Mucosa of rectum (tissue), 2 donors: ENCODE results near the gene PHC2.

Experiments used
- H3K27ac ChIP-seq, 2 donors: one replicate each; pipeline ENCODE4 v1.7.0; 2013; ENCODE audit warnings: inconsistent platforms in 2 of 2, low read depth in 2 of 2, low read length in 2 of 2
- H3K27me3 ChIP-seq, 2 donors: one replicate each; pipeline ENCODE4 v1.7.0; 2013; ENCODE audit warnings: low read length in 2 of 2; ENCODE audit not compliant: control insufficient read depth in 2 of 2, insufficient read depth in 2 of 2
- H3K36me3 ChIP-seq, 2 donors: one replicate each; pipeline ENCODE4 v1.7.0; 2013; ENCODE audit warnings: low read length in 2 of 2; ENCODE audit not compliant: control insufficient read depth in 2 of 2, insufficient read depth in 2 of 2
- H3K4me1 ChIP-seq, 2 donors: one replicate each; pipeline ENCODE4 v1.7.0; 2013; ENCODE audit warnings: low read length in 2 of 2, mild to moderate bottlenecking in 1 of 2; ENCODE audit not compliant: control insufficient read depth in 2 of 2, insufficient read depth in 2 of 2
- H3K4me3 ChIP-seq, 2 donors: one replicate each; pipeline ENCODE4 v1.7.0; 2013; ENCODE audit warnings: low read length in 2 of 2
- H3K9ac ChIP-seq, 2 donors: one replicate each; pipeline ENCODE4 v1.7.0; 2013; ENCODE audit warnings: low read length in 2 of 2, low read depth in 1 of 2, mild to moderate bottlenecking in 1 of 2
- H3K9me3 ChIP-seq, 2 donors: one replicate each; pipeline ENCODE4 v1.7.0; 2013; ENCODE audit warnings: low read length in 2 of 2; ENCODE audit not compliant: control insufficient read depth in 2 of 2
- donor health status: healthy.
- donor health status: Normal muscosa, but diverticular disease.

PHC2 gene, protein sequence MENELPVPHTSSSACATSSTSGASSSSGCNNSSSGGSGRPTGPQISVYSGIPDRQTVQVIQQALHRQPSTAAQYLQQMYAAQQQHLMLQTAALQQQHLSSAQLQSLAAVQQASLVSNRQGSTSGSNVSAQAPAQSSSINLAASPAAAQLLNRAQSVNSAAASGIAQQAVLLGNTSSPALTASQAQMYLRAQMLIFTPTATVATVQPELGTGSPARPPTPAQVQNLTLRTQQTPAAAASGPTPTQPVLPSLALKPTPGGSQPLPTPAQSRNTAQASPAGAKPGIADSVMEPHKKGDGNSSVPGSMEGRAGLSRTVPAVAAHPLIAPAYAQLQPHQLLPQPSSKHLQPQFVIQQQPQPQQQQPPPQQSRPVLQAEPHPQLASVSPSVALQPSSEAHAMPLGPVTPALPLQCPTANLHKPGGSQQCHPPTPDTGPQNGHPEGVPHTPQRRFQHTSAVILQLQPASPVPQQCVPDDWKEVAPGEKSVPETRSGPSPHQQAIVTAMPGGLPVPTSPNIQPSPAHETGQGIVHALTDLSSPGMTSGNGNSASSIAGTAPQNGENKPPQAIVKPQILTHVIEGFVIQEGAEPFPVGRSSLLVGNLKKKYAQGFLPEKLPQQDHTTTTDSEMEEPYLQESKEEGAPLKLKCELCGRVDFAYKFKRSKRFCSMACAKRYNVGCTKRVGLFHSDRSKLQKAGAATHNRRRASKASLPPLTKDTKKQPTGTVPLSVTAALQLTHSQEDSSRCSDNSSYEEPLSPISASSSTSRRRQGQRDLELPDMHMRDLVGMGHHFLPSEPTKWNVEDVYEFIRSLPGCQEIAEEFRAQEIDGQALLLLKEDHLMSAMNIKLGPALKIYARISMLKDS

DNA sequence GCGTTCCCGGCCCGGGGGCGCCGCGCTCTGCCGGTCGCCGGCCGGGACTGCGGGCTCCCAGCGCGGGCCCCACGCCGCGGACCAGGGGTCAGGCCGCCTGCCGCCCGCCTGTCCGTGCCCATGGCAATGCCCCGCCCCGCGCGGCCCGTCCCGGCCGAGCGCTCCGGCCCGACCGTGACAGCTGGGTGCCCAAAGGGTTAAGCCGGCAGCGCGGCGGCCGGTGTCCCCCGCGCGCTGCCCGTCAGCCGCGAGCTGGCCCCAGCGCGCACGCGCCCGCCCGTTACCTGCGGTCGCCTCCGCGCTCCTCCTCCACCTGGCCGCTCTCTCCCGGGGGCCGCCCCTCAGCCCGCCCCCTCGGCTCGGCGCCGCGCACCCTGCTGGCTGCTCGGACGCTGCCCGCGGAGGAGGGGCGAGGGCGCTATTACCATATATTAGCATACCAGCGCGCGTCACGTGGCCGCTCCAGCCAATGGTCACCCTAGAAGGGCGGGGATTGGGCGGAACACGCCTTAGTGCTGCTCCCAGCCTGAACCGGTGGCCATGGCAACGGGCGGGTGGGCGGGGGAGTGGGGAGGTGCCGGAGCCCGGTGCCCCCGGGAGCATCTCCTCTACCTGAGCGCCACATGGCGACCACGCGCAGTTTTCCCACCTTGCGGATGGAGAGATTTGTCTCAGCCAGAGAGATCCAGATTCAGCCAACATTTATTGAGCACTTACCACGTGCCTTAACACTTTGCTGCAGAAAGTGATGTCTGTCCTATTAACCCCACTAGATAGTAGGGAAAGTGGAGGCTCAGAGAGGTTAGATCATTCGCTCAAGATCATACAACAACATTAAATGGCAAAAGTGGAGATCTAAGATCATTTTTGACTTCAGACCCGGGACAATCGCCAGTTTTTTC lies at the start of gene PHC2:
TSS of gene PHC2 (minus strand) at position 404 of the 902 bp plus-strand sequence. CDS start 55,556 bp downstream, outside the sequence.
- Histone ChIP-seq H3K27ac (peak within 1 kb of the TSS in 1 of 2 donors; percentile 3), H3K36me3 (no peaks in the 10 kb centered on the region), H3K9me3 (no peaks in the 10 kb centered on the region)

DNA sequence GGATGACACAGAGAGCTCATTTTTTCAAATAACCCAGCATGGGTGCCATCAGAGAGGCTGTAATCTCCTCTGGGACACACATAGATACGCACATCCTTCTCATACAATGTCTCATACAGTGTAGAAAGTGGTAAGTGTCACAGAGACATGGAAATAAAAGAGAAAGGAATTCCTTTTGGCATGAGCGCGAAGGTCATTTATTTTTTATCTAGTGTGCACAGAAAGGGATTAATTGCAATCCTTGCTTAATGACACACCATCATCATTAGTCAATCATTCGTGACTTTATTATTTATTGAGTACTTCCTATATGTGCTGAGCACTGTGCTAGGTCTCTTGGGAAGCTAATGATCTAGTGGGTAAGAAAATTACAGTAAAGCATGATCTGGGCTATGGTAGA lies 46.6 kb upstream of the PHC2 start:
- Histone ChIP-seq H3K4me3 (no peak overlapping the region), H3K27ac (no peak overlapping the region), H3K9me3 (no peaks in the 10 kb centered on the region), H3K27me3 (no peaks in the 10 kb centered on the region), H3K9ac (no peak overlapping the region), H3K4me1 (peaks cover 0 to 9% of the 10 kb centered on the region in 2 donors), H3K36me3 (peaks cover 5 to 14% of the 10 kb centered on the region in 2 donors)

More for the DNA sequence above, at the start of gene PHC2:
- H3K9ac ChIP-seq = peak within 1 kb of the TSS in 1 of 2 donors; percentile 68
- H3K27me3 ChIP-seq = peaks cover 4 to 6% of the 10 kb centered on the region in 2 donors
- H3K4me1 ChIP-seq = peaks cover 6 to 9% of the 10 kb centered on the region in 2 donors
- H3K4me3 ChIP-seq = peak within 1 kb of the TSS; percentile 51 to 60

DNA sequence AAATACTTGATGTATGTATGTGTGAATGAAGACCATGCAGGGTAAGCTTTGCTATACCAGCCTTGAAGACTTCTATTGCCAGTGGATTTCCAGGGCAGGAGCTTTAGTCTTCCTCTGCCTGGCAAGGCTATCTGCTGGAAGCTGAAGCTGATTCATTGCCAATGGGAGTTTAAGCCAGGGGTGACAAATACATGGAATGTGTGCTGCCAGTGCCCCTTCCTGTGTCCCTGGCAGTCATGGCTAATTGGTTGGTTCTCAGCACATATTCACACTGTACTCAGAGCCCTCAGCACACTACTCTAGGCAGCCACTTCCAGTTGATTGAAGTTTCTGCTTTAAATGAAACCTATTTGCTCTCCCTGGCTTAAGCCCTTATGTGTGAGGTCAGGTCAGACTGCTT lies 43.0 kb upstream of the PHC2 start:
- no peaks in the 10 kb centered on the region for H3K9me3 ChIP-seq
- H3K27me3 ChIP-seq = no peaks in the 10 kb centered on the region
- H3K4me1 ChIP-seq = peaks cover 3 to 13% of the 10 kb centered on the region in 2 donors
- H3K9ac ChIP-seq = no peak overlapping the region
- H3K4me3 ChIP-seq = no peak overlapping the region
- no peak overlapping the region for H3K27ac ChIP-seq
- no peaks in the 10 kb centered on the region for H3K36me3 ChIP-seq

DNA sequence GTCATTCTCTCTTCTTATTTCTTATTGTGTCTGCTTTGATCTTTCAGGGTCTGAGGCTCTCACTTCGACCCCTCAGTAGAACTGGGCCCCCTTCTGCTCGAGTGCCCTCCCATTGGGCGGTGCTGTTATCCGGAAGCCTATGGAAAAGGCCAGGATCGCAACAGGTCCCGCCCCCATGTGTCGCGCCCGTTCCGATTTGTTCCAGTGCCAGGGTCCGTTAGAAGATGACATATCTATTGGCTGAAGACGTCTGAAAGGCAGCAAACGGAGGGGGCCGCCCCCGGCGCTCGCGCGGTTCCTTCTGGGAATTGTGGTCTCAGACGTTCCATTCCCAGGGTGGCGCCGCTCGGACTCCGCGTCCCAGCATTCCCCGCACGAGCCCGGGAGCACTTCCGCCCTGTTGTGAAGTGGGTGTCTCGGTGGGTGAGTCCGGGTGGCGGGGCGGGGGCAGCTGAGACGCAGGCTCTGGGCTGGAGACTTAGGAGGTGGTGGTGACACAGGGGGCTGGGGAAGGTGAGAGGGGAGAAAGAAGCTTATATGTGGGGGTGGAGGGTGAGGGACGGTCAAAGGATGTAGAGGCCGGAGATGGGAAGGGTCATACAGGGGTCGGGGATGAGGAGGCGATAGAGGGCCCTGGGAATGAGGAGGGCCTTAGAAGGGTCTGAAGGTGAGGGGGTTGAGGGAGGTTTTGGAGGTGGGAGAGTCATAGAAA lies 41.5 kb upstream of the PHC2 start, which contains the start of gene ZSCAN20:
TSS of gene ZSCAN20 (plus strand) at position 377 of the 712 bp plus-strand sequence. CDS start 6,644 bp downstream, outside the sequence.
- no peaks in the 10 kb centered on the region for H3K9me3 ChIP-seq
- peak within 1 kb of the TSS; percentile 72 to 76 for H3K9ac ChIP-seq
- peak within 1 kb of the TSS; percentile 50 to 73 for H3K27ac ChIP-seq
- H3K27me3 ChIP-seq = no peaks in the 10 kb centered on the region
- no peaks in the 10 kb centered on the region for H3K36me3 ChIP-seq
- H3K4me3 ChIP-seq = peak within 1 kb of the TSS; percentile 78 to 84
- peaks cover 3 to 13% of the 10 kb centered on the region in 2 donors for H3K4me1 ChIP-seq

DNA sequence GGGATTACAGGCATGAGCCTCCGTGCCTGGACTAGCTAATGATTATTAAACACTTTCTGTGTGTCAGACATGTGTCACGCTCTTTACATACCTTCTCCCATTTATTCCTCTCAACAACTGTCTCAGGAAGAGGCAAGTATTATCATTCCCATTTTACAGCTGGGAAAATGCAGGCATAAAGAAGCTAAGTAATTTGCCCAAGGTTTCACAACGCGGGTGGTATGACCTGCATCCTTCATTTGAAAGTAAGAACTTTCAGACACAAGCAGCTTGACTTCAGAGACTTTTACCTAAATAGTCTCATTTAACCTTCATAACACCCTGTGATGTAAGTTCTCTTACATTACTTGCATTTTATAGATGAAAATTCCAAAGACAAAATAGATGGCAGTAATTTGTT lies 40.5 kb upstream of the PHC2 start:
- no peaks in the 10 kb centered on the region for H3K36me3 ChIP-seq
- H3K9ac ChIP-seq = no peak overlapping the region
- H3K4me1 ChIP-seq = peaks cover 3 to 13% of the 10 kb centered on the region in 2 donors
- H3K4me3 ChIP-seq = no peak overlapping the region
- H3K27ac ChIP-seq = no peak overlapping the region
- H3K9me3 ChIP-seq = no peaks in the 10 kb centered on the region
- no peaks in the 10 kb centered on the region for H3K27me3 ChIP-seq

DNA sequence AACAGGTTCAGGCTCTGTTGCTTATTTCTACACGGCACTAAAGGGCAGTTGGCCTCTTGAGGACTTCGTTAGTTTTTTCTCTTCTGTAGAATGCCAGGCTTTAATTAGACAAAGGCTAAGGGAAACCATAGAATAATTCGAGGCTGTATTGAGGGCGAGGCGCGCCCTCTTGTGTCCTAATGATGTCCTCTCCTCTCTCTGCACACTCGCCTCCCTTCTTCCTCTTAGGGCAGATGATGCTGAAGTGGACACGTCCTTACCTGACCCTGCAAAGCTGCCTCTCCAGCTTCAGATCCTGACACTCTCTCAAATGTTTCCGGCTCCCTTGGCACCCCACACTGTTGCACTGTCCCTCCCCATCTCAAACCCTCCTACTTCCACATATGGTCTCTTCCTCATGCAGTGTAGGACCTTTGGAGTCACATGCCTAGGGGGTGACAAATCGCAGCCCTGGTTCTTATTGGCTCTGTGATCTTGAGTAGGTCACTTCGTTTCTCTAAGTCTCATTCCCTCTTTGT lies 39.7 kb upstream of the PHC2 start:
- no peak overlapping the region for H3K9ac ChIP-seq
- H3K4me3 ChIP-seq = no peak overlapping the region
- H3K27ac ChIP-seq = no peak overlapping the region
- no peaks in the 10 kb centered on the region for H3K9me3 ChIP-seq
- no peaks in the 10 kb centered on the region for H3K36me3 ChIP-seq
- no peaks in the 10 kb centered on the region for H3K27me3 ChIP-seq
- H3K4me1 ChIP-seq = peaks cover 3 to 13% of the 10 kb centered on the region in 2 donors

DNA sequence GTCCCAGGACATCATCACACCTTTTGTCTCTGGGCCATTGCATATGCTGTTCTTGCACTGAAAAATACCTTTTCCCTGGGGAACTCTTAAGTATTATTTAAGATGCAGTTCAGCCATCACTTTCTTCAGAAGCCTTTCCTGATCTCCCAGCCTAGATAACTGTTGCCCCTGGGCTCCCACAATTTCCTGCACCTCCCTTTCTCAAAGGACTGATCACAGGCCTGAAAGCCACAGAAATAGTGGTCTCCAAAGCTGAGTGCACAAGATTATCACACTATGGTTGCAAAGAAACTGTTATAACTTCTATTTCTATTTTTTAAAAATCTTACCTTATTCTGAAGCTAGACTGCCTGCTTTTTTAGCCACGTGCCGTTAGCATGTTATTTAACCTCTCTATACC lies 38.8 kb upstream of the PHC2 start:
- no peaks in the 10 kb centered on the region for H3K9me3 ChIP-seq
- H3K9ac ChIP-seq = no peak overlapping the region
- H3K36me3 ChIP-seq = no peaks in the 10 kb centered on the region
- no peak overlapping the region for H3K27ac ChIP-seq
- peaks cover 3 to 13% of the 10 kb centered on the region in 2 donors for H3K4me1 ChIP-seq
- no peaks in the 10 kb centered on the region for H3K27me3 ChIP-seq
- H3K4me3 ChIP-seq = no peak overlapping the region

DNA sequence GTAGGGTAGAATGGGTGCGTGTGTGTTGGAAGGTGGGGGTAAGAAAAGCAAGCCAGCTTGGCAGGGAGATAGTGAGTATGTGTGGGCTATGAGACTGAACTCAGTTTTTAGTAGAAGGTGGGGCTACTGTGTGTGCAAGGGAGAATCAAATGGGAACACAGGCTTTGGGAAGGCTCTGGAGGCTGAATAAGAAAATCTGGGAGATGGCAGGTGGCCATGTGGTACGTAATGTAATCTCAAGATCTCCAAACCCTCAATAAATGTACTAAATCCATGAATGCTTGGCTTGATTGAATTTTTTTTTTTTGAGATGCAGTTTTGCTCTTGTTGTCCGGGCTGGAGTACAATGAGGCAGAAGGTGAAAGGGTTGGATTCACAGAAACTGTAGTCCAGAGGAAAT lies 38.1 kb upstream of the PHC2 start:
- peaks cover 3 to 13% of the 10 kb centered on the region in 2 donors for H3K4me1 ChIP-seq
- H3K9me3 ChIP-seq = no peaks in the 10 kb centered on the region
- no peak overlapping the region for H3K4me3 ChIP-seq
- H3K27me3 ChIP-seq = no peaks in the 10 kb centered on the region
- no peak overlapping the region for H3K27ac ChIP-seq
- H3K9ac ChIP-seq = no peak overlapping the region
- no peaks in the 10 kb centered on the region for H3K36me3 ChIP-seq

DNA sequence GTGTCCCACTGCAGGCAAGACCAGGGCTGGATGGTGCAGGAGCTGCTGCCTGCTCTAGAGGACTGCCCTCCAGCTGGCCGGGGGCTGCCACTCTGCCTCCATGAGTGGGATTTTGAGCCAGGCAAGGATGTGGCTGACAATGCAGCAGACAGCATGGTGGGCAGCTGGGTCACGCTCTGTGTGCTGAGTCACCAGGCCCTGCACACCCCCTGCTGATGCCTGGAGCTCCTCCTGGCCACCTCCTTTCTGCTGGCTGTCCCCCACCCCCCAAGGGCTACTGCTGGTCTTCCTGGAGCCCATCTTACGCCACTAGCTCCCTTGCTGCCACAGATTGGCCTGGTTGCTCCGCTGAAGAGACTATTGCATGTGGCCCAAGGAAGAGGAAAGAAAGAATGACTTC lies 37.6 kb upstream of the PHC2 start:
- no peaks in the 10 kb centered on the region for H3K9me3 ChIP-seq
- H3K9ac ChIP-seq = no peak overlapping the region
- peaks cover 3 to 13% of the 10 kb centered on the region in 2 donors for H3K4me1 ChIP-seq
- H3K4me3 ChIP-seq = no peak overlapping the region
- H3K27me3 ChIP-seq = no peaks in the 10 kb centered on the region
- H3K36me3 ChIP-seq = no peaks in the 10 kb centered on the region
- H3K27ac ChIP-seq = no peak overlapping the region
